SK-N-SH (cell line): ENCODE results near the gene TMEM106A. TPM values are rescaled to one million over a fixed set of nuclear protein-coding genes. Genes with fewer than 3 reads are reported as not detected.
"Not testable (repeated sequence)": the region's sequence is repeated elsewhere in the genome, so short reads cannot be mapped to it uniquely, and the experiment has no call there.

ENCODE experiments used
- CTCF ChIA-PET: fragments of 300-600, 350-600 bp; formaldehyde crosslinking; extraction: SDS; loops from one replicate; lab custom pipeline; 2021; lab: Yijun Ruan, JAX
- POLR2A ChIA-PET: fragments of 350-600 bp; sonication (Branson Sonifier 250); formaldehyde crosslinking; extraction: SDS; loops from one replicate; lab custom pipeline; 2020; ENCODE audit warnings: antibody characterized with exemption, inconsistent platforms; lab: Yijun Ruan, JAX
- DNase-seq: peaks from one replicate; pipeline ENCODE4 v3.0.0; 2012
- H2AFZ ChIP-seq: fragments of 200-600 bp; sonication (generic); 2 replicates; pipeline ENCODE4 v1.8.1; 2016; ENCODE audit warnings: antibody characterized with exemption, mild to moderate bottlenecking, low read depth
- H3F3A ChIP-seq: fragments of 200-600 bp; sonication (generic); replicated peaks from 2 replicates; pipeline ENCODE3; 2016; ENCODE audit warnings: antibody characterized with exemption, mild to moderate bottlenecking; ENCODE audit not compliant: insufficient read depth
- H3K27ac ChIP-seq, 2 experiments: fragments of 200-500 bp in 1 of 2; fragments of 200-600 bp in 1 of 2; sonication (Bioruptor generic) in 1 of 2; sonication (generic), shearing (Covaris generic) in 1 of 2; 2 replicates each; pipeline versions ENCODE4 v1.5.1 to v1.6.1; 2014 to 2016; ENCODE audit warnings: low read depth in 2 of 2, inconsistent platforms in 1 of 2, low read length in 1 of 2, mild to moderate bottlenecking in 1 of 2, mixed read lengths in 1 of 2
- H3K27me3 ChIP-seq: fragments of 200-600 bp; sonication (generic), shearing (Covaris generic); 2 replicates; pipeline ENCODE4 v1.6.1; 2016; ENCODE audit warnings: mixed run types; ENCODE audit not compliant: insufficient read depth
- H3K36me3 ChIP-seq, 2 experiments: fragments of 200-500 bp in 1 of 2; fragments of 200-600 bp in 1 of 2; sonication (Bioruptor generic) in 1 of 2; sonication (generic) in 1 of 2; replicated peaks in 1 of 2; 2 replicates each; pipeline versions ENCODE3 to v1.5.1; 2014 to 2016; ENCODE audit warnings: low read length in 1 of 2, mild to moderate bottlenecking in 1 of 2; ENCODE audit not compliant: insufficient read depth in 2 of 2, control insufficient read depth in 1 of 2
- H3K4me1 ChIP-seq, 2 experiments: fragments of 200-500 bp in 1 of 2; fragments of 200-600 bp in 1 of 2; sonication (Bioruptor generic) in 1 of 2; sonication (generic), shearing (Covaris generic) in 1 of 2; 2 replicates each; pipeline versions ENCODE4 v1.5.1 to v1.6.1; 2014 to 2016; ENCODE audit warnings: low read depth in 1 of 2, low read length in 1 of 2, mixed run types in 1 of 2; ENCODE audit not compliant: insufficient read depth in 2 of 2, control insufficient read depth in 1 of 2
- H3K4me2 ChIP-seq: fragments of 200-600 bp; sonication (generic), shearing (Covaris generic); 2 replicates; pipeline ENCODE4 v1.6.1; 2017; ENCODE audit warnings: mixed run types
- H3K4me3 ChIP-seq, 2 experiments: fragments of 200-500 bp in 1 of 2; fragments of 200-600 bp in 1 of 2; sonication (Bioruptor generic) in 1 of 2; sonication (generic), shearing (Covaris generic) in 1 of 2; 2 replicates each; pipeline versions ENCODE4 v1.5.1 to v1.8.1; 2014 to 2016; ENCODE audit warnings: low read depth in 2 of 2, inconsistent platforms in 1 of 2, low read length in 1 of 2, mild to moderate bottlenecking in 1 of 2, mixed read lengths in 1 of 2, moderate library complexity in 1 of 2
- H3K79me2 ChIP-seq: fragments of 200-600 bp; sonication (generic); 2 replicates; pipeline ENCODE4 v1.8.1; 2017; ENCODE audit warnings: mild to moderate bottlenecking; ENCODE audit not compliant: insufficient read depth
- H3K9ac ChIP-seq: fragments of 200-600 bp; sonication (generic); 2 replicates; pipeline ENCODE4 v1.6.1; 2017; ENCODE audit warnings: mixed run types
- H3K9me2 ChIP-seq: fragments of 200-600 bp; sonication (generic); 2 replicates; pipeline ENCODE4 v1.6.1; 2017; ENCODE audit warnings: mixed run types
- H3K9me3 ChIP-seq: fragments of 200-600 bp; sonication (generic); 2 replicates; pipeline ENCODE4 v1.6.1; 2017; ENCODE audit warnings: mixed run types, mild to moderate bottlenecking, moderate library complexity
- H4K20me1 ChIP-seq: fragments of 200-600 bp; sonication (generic); 2 replicates; pipeline ENCODE4 v1.6.1; 2017; ENCODE audit warnings: mild to moderate bottlenecking, mixed run types; ENCODE audit not compliant: insufficient read depth
- EP300 ChIP-seq, 2 experiments: IDR thresholded peaks; 2 replicates each; pipeline versions ENCODE4 v1.4.0 to v1.6.1; 2012; ENCODE audit warnings: borderline replicate concordance in 1 of 2, low read depth in 1 of 2, low read length in 1 of 2
- EZH2phosphoT487 ChIP-seq: fragments of 200-600 bp; sonication (generic); IDR thresholded peaks from 2 replicates; pipeline ENCODE4 v1.6.1; 2017; ENCODE audit warnings: low read depth, mixed run types, mild to moderate bottlenecking, antibody characterized with exemption, moderate library complexity, borderline replicate concordance
- FOXM1 ChIP-seq: IDR thresholded peaks from 2 replicates; pipeline ENCODE4 v1.4.0; 2012; ENCODE audit warnings: low read depth, mild to moderate bottlenecking
- GATA2 ChIP-seq: sonication (generic); formaldehyde crosslinking; IDR thresholded peaks from 2 replicates; pipeline ENCODE4 v1.5.0; 2020; ENCODE audit warnings: mild to moderate bottlenecking, missing genetic modification reagents
- JUND ChIP-seq: IDR thresholded peaks from 2 replicates; pipeline ENCODE4 v1.4.0; 2012
- POLR2AphosphoS5 ChIP-seq: IDR thresholded peaks from 2 replicates; pipeline ENCODE4 v1.6.1; 2012; ENCODE audit warnings: low read depth, low read length
- RAD21 ChIP-seq: IDR thresholded peaks from 2 replicates; pipeline ENCODE4 v1.6.1; 2012; ENCODE audit warnings: mild to moderate bottlenecking, low read length
- RCOR1 ChIP-seq: fragments of 150-350 bp; IDR thresholded peaks from 2 replicates; pipeline ENCODE4 v1.6.1; 2017; ENCODE audit warnings: antibody characterized with exemption, low read length
- RFX5 ChIP-seq: IDR thresholded peaks from 2 replicates; pipeline ENCODE4 v1.6.1; 2012; ENCODE audit warnings: mild to moderate bottlenecking, improper control_type of control experiment, low read length
- SIN3A ChIP-seq: IDR thresholded peaks from 2 replicates; pipeline ENCODE4 v1.6.1; 2012; ENCODE audit warnings: low read depth, mild to moderate bottlenecking, low read length, moderate library complexity, borderline replicate concordance
- TAF1 ChIP-seq: IDR thresholded peaks from 2 replicates; pipeline ENCODE4 v1.6.1; 2012; ENCODE audit warnings: low read depth, mild to moderate bottlenecking, low read length, moderate library complexity, borderline replicate concordance
- TCF12 ChIP-seq: IDR thresholded peaks from 2 replicates; pipeline ENCODE4 v1.4.0; 2012
- TEAD4 ChIP-seq: IDR thresholded peaks from 2 replicates; pipeline ENCODE4 v1.4.0; 2012; ENCODE audit warnings: mild to moderate bottlenecking, borderline replicate concordance; ENCODE audit not compliant: insufficient read depth
- USF1 ChIP-seq: IDR thresholded peaks from 2 replicates; pipeline ENCODE4 v1.4.0; 2012; ENCODE audit warnings: low read depth, borderline replicate concordance
- WGBS: methylation state at CpG from one replicate; pipeline ENCODE4 v1.1.6; 2017; ENCODE audit warnings: low lambda C conversion rate; 5-methylcytosine and 5-hydroxymethylcytosine counted together
- polyA plus RNA-seq, 3 experiments: library from polyadenylated mRNA; depleted of rRNA; stranded (reverse); fragments of >200 nt; gene quantifications; 2 replicates each; pipeline ENCODE4 v1.2.3, GENCODE V29; 2012
- TF ChIP-seq, protein P1 (sequence below): IDR thresholded peaks from 2 replicates; pipeline ENCODE4 v1.4.0; 2012; ENCODE audit warnings: low read depth, borderline replicate concordance

TMEM106A gene
- polyA plus RNA-seq, 1 of the 3 experiments (the other 2 are of a cell fraction) = 0.12 TPM

DNA sequence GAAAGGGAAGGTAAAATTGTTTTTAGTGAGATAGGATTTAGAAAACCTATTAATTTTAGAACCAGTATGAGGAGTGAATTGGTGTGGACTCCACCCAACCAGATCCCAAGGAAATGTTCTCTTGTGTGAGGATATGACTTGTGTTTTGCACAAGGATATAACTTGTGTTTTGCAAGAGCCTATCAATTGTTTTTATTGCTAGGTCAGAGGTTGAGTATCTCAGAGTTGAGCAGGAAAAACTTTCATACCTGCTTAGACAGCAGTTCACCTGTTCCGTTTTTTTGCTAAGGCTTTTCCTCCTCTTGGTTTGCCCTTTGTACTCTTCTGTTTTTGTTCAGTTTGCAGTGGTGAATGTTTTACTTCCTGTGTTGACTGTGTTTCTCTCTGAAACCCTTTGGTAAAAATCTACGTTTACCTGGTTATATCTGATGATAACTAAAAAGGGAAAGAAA, 35.5 kb upstream of the TMEM106A start:
- Histone ChIP-seq H3K4me3 (no peak overlapping the region), H3K4me1 (peaks cover 0 to 4% of the 10 kb centered on the region in 2 experiments; a peak in 2 of 4 replicates), H3K9me3 (no peaks in the 10 kb centered on the region), H3K36me3 (peaks cover 39 to 52% of the 10 kb centered on the region in 2 experiments), H3K9ac (no peak overlapping the region), H3K9me2 (no peaks in the 10 kb centered on the region), H4K20me1 (0 out of 2 replicates have a peak, but pooled peaks cover 4% of the 10 kb centered on the region), H3F3A (peaks cover 22% of the 10 kb centered on the region), H2AFZ (no peak overlapping the region), H3K27ac (no peak overlapping the region), H3K27me3 (no peaks in the 10 kb centered on the region), H3K4me2 (no peak overlapping the region), H3K79me2 (peaks cover 58% of the 10 kb centered on the region)
- POLR2A ChIA-PET = no interaction called here
- DNase-seq = no peak
- TF ChIP-seq JUND = no peak
- TF ChIP-seq, protein P1, sequence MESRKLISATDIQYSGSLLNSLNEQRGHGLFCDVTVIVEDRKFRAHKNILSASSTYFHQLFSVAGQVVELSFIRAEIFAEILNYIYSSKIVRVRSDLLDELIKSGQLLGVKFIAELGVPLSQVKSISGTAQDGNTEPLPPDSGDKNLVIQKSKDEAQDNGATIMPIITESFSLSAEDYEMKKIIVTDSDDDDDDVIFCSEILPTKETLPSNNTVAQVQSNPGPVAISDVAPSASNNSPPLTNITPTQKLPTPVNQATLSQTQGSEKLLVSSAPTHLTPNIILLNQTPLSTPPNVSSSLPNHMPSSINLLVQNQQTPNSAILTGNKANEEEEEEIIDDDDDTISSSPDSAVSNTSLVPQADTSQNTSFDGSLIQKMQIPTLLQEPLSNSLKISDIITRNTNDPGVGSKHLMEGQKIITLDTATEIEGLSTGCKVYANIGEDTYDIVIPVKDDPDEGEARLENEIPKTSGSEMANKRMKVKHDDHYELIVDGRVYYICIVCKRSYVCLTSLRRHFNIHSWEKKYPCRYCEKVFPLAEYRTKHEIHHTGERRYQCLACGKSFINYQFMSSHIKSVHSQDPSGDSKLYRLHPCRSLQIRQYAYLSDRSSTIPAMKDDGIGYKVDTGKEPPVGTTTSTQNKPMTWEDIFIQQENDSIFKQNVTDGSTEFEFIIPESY = no peak
- no peak for TF ChIP-seq EP300 (IDR thresholded peaks at IDR 0.05; ENCODE audit: borderline replicate concordance in 1 of 2, low read depth in 1 of 2, low read length in 1 of 2)
- no peak for TF ChIP-seq TCF12
- TF ChIP-seq FOXM1 = no peak
- no peak for TF ChIP-seq GATA2
- no peak for TF ChIP-seq RAD21
- no peak for TF ChIP-seq TEAD4
- no peak for TF ChIP-seq SIN3A
- TF ChIP-seq RFX5 = no peak
- no peak for TF ChIP-seq POLR2AphosphoS5
- TF ChIP-seq USF1 = no peak
- no peak for TF ChIP-seq RCOR1
- no peak for TF ChIP-seq EZH2phosphoT487
- TF ChIP-seq TAF1 = no peak
- CTCF ChIA-PET = no interaction called here
- WGBS = 83% methylated on average over 2 of the region's 2 CpGs

GRCh38 chr17:43183921-43184320, 27.8 kb upstream of the TMEM106A start:
- no peaks in the 10 kb centered on the region for H3K9me3 ChIP-seq
- H3K27me3 ChIP-seq = no peaks in the 10 kb centered on the region
- H3F3A ChIP-seq = no peaks in the 10 kb centered on the region
- no peaks in the 10 kb centered on the region for H4K20me1 ChIP-seq
- WGBS = 87% methylated on average over 3 of the region's 3 CpGs
- POLR2A ChIA-PET = interaction anchor here (1.0 kb wide), 1 partner anchor 132 kb away, joined by 9 read pairs; no protein-coding TSS in a partner anchor
- H3K9me2 ChIP-seq = no peaks in the 10 kb centered on the region
- no peak overlapping the region for H3K9ac ChIP-seq
- no peak overlapping the region for H3K4me3 ChIP-seq
- no peaks in the 10 kb centered on the region for H3K4me1 ChIP-seq
- CTCF ChIA-PET = no interaction called here
- no peak overlapping the region for H3K27ac ChIP-seq
- TF ChIP-seq GATA2 = no peak
- no peak for TF ChIP-seq TEAD4
- no peak for DNase-seq
- no peak overlapping the region for H3K4me2 ChIP-seq
- H3K36me3 ChIP-seq = peaks cover 21 to 53% of the 10 kb centered on the region in 2 experiments
- no peak overlapping the region for H2AFZ ChIP-seq
- H3K79me2 ChIP-seq = no peaks in the 10 kb centered on the region

- H3K4me2 ChIP-seq, H4K20me1 ChIP-seq, H3K9me3 ChIP-seq, H3K9me2 ChIP-seq, H3K9ac ChIP-seq, H3K27ac ChIP-seq, H3K4me3 ChIP-seq, DNase-seq, H3K79me2 ChIP-seq, H2AFZ ChIP-seq, H3K27me3 ChIP-seq, H3K4me1 ChIP-seq, POLR2A ChIA-PET, H3F3A ChIP-seq: not testable (repeated sequence)
- 98% methylated on average over 5 of the region's 5 CpGs for WGBS
- CTCF ChIA-PET = interaction anchor here (1.5 kb wide), 1 partner anchor 14 kb away, joined by 4 read pairs; no protein-coding TSS in a partner anchor
- H3K36me3 ChIP-seq = peaks cover 32 to 60% of the 10 kb centered on the region in 2 experiments
Measured at GRCh38 chr17:43186656-43187055, 25.0 kb upstream of the TMEM106A start.
